Prostate gland (tissue), 2 donors: ENCODE data around the gene KDM4C.

Source experiments
- CTCF ChIP-seq, 4 experiments: fragments of 200-600 bp in 2 of 4; fragments of 450-650 bp in 2 of 4; sonication (generic) in 2 of 4; IDR thresholded peaks; 1 replicate in 3 of 4; 2 replicates in 1 of 4; pipeline ENCODE4 v1.5.1; 2016 to 2019; ENCODE audit warnings: antibody characterized with exemption in 4 of 4, mild to moderate bottlenecking in 2 of 4, moderate library complexity in 2 of 4
- POLR2AphosphoS5 ChIP-seq: sonication (generic); formaldehyde crosslinking; IDR thresholded peaks from one replicate; pipeline ENCODE4 v1.6.1; 2017; ENCODE audit warnings: antibody characterized with exemption

GRCh38 chr9:7143645-7144200 is 385.9 kb downstream of the KDM4C start:
- TF ChIP-seq CTCF (IDR thresholded peaks at IDR 0.05) (no peak), POLR2AphosphoS5 (no peak)
